Bronchial epithelial cell (primary cell): Measurements from ENCODE around the gene NVL. TPM values are rescaled to one million over a fixed set of nuclear protein-coding genes. Genes with fewer than 3 reads are reported as not detected.

ENCODE experiments used
- DNase-seq: peaks from one replicate; pipeline ENCODE4 v3.0.0-alpha.2; 2010; ENCODE audit warnings: low read depth
- FAIRE-seq: peaks from 2 replicates; lab custom pipeline; 2011; peaks lifted over from hg19 to GRCh38; lab: Jason Lieb, UNC
- H3K27me3 ChIP-seq: 2 replicates; pipeline ENCODE4 v1.5.1; 2011; ENCODE audit warnings: low read length; ENCODE audit not compliant: control insufficient read depth, insufficient read depth
- H3K36me3 ChIP-seq: 2 replicates; pipeline ENCODE4 v1.5.1; 2011; ENCODE audit warnings: low read length; ENCODE audit not compliant: control insufficient read depth, insufficient read depth
- H3K4me3 ChIP-seq: 2 replicates; pipeline ENCODE4 v1.5.1; 2011; ENCODE audit warnings: mild to moderate bottlenecking, low read depth, low read length, control low read depth
- total RNA-seq: library from RNA; depleted of rRNA; stranded (reverse); fragments of >200 nt; gene quantifications from 2 replicates; pipeline ENCODE4 v1.2.1, GENCODE V29; 2014
- TF ChIP-seq, protein P1 (sequence below): IDR thresholded peaks from 2 replicates; pipeline ENCODE4 v1.5.1; 2011; ENCODE audit warnings: mild to moderate bottlenecking, moderate library complexity, low read length, control low read depth, inconsistent platforms; ENCODE audit not compliant: insufficient read depth, severe bottlenecking

The NVL gene
- total RNA-seq, 1 donor from 2014 or later, result 23.7 TPM

DNA sequence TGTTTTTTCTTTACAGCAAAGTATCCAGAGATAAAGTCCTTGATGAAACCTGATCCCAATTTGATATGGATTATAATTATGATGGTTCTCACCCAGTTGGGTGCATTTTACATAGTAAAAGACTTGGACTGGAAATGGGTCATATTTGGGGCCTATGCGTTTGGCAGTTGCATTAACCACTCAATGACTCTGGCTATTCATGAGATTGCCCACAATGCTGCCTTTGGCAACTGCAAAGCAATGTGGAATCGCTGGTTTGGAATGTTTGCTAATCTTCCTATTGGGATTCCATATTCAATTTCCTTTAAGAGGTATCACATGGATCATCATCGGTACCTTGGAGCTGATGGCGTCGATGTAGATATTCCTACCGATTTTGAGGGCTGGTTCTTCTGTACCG, 140.4 kb downstream of the NVL start:
- Histone ChIP-seq H3K36me3 (peaks cover 2% of the 10 kb centered on the region), H3K4me3 (no peak overlapping the region), H3K27me3 (no peaks in the 10 kb centered on the region)
- FAIRE-seq (no peak), DNase-seq (no peak)
- TF ChIP-seq, protein P1, sequence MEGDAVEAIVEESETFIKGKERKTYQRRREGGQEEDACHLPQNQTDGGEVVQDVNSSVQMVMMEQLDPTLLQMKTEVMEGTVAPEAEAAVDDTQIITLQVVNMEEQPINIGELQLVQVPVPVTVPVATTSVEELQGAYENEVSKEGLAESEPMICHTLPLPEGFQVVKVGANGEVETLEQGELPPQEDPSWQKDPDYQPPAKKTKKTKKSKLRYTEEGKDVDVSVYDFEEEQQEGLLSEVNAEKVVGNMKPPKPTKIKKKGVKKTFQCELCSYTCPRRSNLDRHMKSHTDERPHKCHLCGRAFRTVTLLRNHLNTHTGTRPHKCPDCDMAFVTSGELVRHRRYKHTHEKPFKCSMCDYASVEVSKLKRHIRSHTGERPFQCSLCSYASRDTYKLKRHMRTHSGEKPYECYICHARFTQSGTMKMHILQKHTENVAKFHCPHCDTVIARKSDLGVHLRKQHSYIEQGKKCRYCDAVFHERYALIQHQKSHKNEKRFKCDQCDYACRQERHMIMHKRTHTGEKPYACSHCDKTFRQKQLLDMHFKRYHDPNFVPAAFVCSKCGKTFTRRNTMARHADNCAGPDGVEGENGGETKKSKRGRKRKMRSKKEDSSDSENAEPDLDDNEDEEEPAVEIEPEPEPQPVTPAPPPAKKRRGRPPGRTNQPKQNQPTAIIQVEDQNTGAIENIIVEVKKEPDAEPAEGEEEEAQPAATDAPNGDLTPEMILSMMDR, result no peak

DNA sequence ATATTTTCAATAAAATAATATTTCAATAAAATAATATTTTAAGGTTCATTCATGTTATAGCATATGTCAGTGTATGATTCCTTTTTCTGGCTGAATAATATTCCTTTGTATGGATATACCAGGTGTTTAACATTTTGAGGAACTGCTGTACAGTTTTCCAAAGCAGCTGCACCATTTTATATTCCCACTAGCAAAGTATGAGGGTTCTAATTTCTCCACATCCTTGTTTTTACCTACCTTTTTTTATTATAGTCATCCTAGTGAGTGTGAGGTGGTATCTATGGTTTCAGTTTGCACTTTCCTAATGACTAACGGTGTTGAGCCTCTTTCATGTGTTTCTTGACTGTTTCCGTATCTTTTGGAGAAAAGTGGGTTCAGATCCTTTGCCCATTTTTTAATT, 141.7 kb downstream of the NVL start:
- H3K27me3 ChIP-seq, result no peaks in the 10 kb centered on the region
- H3K36me3 ChIP-seq, result peaks cover 2% of the 10 kb centered on the region
- FAIRE-seq (no peak), DNase-seq (no peak)
- H3K4me3 ChIP-seq, result no peak overlapping the region
- TF ChIP-seq, protein P1, result no peak

DNA sequence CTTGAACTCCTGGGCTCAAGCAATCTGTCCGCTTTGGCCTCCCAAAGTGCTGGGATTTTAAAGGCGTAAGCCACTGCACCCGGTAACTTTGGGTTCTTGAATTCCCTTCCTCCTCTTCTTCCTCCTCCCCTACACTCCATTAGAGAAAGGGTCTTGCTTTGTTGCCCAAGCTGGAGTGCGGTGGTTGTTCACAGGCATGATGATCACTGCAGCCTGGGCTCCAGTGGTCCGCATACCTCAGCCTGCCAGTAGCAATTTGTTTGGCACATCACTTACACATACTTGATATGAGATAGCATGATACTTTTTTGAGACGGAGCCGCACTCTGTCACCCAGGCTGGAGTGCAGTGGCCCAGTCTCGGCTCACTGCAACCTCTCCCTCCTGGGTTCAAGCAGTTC, 144.8 kb downstream of the NVL start:
- no peaks in the 10 kb centered on the region for H3K27me3 ChIP-seq
- no peak for DNase-seq
- FAIRE-seq, result no peak
- TF ChIP-seq, protein P1, result no peak
- no peak overlapping the region for H3K4me3 ChIP-seq
- no peaks in the 10 kb centered on the region for H3K36me3 ChIP-seq

DNA sequence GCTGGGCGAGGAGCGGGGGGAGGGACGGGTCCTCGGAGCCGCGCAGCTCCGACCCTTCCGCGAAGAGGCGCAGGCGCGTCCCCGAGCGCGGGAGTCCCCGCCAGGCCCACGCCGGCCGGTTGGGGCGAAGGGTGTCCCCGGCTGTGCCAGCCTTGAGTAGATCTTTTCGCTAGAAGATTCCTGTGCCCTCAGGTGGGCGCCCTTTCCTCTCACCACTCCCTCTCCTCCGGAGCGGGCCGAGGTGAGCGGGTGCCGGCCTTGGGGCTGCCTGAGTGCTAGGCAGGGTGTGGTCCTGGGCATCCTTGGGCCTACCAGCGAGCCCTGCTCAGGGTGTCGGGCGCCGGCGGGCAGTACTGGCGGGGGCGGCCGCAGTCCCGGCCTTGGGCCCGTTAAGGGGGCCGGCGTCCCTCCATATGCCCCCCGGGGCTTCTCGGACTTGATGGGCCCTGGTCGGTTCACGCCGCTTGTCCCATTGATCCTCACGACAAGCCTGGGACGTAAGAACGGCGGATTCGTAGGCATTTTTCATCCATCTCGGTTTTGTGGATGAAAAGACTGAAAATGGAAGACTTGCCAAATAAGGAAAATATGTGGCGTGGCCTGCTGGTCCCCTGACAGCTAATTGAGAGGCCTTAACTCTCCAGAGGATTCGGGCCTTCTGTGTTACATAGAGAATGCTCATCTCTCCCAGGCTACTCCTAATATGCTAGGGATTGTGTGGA, 146.2 kb downstream of the NVL start:
- DNase-seq, result peak; percentile 27
- Histone ChIP-seq H3K4me3 (peak overlapping the region; percentile 87), H3K27me3 (no peaks in the 10 kb centered on the region), H3K36me3 (no peaks in the 10 kb centered on the region)
- TF ChIP-seq, protein P1, result no peak
- FAIRE-seq, result no peak

DNA sequence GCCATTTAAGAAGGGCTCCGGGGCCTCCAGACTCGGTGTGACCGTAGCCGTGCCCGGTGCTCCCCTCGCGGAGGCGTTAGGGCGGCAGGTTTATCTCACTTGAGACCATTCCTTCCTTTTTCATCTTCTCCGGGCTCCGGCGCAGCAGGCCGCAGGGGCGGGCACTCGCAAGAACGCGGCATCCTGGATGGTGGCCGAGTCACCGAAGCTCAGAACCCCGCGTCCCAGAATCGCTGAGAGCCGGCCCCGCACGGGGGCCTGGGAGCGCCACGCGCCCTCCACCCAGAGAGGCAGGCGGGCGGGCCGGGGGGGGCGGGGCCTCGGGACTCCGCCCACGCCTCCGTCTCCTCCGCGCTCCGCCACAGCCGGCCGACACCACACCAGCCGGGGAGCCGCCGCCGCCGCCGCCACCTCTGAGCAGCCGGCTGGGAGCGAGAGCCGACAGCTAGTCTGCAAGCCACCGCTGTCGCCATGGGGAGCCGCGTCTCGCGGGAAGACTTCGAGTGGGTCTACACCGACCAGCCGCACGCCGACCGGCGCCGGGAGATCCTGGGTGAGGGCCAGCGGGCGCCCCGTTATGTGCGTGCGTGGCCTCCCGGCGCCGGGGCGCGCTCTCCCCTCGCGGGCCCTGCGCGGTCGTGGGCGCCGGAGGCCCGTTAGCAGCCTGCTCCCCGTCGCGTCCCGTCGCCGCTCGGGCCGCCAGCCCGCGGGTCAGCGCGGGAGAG, 146.9 kb downstream of the NVL start, which contains the start of gene DEGS1:
Gene DEGS1, plus strand, starts transcription at position 375 of the 725 bp plus-strand sequence. Its CDS starts 97 bp downstream, at position 472.
- DNase-seq, result peak; percentile 48
- Histone ChIP-seq H3K27me3 (no peaks in the 10 kb centered on the region), H3K36me3 (no peaks in the 10 kb centered on the region), H3K4me3 (peak within 1 kb of the TSS; percentile 87)
- FAIRE-seq, result no peak
- TF ChIP-seq, protein P1, result no peak
